AG08396 (cell line): Measurements from ENCODE around the gene CNEP1R1.

ENCODE experiments used
- DNase-seq: peaks from one replicate; pipeline ENCODE4 v3.0.0; 2012; ENCODE audit warnings: low spot score, mixed read lengths

The CNEP1R1 gene

GRCh38 chr16:50017553-50017952 is 7.5 kb upstream of the CNEP1R1 start:
- no peak for DNase-seq

GRCh38 chr16:50021544-50021943 is 3.5 kb upstream of the CNEP1R1 start:
- no peak for DNase-seq

DNA sequence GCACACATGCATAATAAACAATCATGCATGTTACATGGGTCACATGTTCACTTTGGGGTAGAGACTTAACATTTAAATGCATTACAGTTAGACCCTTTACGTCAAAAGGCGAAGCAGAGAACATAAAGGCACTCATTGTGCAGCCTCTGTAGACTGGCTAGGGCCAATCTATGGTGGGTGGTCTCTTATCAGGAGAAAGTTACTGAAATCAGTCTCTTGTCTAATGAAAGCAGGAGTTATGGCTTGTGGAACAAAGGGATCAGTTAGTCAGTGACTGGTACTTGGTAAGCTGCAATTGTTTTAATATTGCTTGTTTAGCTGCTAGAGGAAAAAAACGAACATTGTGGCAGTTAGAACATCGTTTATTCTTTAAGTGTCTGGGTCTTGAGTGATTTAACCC is 1.4 kb upstream of the CNEP1R1 start:
- DNase-seq: no peak

- no peak for DNase-seq
These were observed 818 bp upstream of the CNEP1R1 start for GRCh38 chr16:50024207-50024606.

- DNase-seq: peak; percentile 29
These were observed 509 bp downstream of the CNEP1R1 start for GRCh38 chr16:50025537-50025931.

DNA sequence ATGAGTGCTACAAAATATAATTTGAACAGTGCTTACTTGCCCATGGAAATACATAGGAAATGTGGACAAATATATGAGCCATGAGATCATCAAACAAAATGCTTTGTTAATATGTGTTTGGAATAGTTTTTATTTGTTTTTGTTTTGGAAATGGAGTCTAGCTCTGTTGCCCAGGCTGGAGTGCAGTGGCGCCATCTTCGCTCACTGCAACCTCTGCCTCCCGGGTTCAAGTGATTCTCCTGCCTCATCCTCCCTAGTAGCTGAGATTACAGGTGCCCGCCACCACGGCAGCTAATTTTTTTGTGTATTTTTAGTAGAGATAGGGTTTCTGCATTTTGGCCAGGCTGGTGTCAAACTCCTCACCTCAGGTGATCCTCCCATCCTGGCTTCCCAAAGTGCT is 2.8 kb downstream of the CNEP1R1 start:
- DNase-seq: no peak

DNA sequence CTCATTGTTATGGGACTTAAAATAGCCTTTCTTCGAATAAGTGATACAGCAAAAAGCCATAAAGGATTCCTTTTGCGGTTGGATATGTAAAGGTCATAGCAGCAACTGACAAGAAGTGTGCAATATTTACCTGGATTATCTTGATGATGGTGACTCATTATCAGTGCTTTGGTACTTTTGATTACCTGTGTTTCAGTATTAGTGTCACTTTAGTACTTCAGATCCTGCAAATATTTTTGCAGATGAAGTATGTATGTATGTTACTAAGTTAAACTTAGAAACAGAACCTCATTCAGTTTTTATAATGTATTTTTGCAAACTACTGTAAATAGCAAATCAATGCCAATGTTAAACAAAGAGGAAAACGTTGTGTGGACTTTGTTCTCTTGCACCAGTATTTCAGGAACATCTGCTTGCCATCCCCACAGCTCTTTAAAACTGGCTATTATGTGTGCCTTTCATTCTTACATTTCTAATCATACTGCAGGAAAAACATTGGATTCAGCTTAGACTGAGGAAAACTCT is 10.5 kb downstream of the CNEP1R1 start:
- no peak for DNase-seq

DNA sequence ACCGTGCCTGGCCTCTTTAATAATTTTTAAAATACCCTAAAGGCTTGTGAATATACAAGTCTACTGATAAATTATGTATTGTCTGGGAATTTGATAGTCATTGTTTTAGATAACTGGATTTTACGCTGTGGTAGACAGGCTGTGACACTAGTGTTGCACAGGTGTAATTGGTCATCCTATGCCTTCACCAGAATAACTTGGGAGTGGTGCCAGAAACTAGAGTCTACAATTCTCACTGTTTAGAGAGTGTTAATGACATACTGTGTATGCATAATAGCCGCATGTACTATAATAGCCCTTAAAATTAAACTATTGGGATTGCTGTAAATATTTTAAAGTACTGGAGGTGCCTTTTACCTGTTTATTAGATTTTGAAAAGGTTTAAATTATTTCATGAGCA is 11.4 kb downstream of the CNEP1R1 start:
- no peak for DNase-seq

DNA sequence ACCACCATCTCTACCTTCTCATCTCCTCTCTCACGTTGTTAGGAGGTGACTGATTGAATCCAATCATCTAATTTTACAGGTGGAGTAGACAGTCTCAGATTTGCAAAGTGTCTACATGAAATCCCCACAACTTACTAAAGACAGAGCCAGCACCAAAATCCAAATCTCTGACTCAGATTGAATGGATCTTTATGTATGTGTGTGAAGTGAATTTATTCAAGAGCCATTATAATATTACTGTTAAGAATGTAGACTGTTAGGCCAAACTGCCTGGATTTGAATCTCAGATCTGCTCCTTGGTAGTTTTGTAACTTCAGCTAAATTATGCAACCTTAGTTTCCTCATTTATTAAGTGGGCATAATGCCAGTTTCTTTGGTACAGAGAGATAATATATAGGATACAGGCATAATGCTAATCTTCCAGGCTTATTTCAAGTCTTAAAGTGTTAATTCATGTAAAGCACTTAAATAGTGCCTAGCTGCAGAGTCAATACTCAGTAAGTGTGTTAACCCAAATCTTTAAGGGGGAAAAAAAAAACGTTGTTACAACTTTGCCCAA is 12.7 kb downstream of the CNEP1R1 start:
- no peak for DNase-seq

DNA sequence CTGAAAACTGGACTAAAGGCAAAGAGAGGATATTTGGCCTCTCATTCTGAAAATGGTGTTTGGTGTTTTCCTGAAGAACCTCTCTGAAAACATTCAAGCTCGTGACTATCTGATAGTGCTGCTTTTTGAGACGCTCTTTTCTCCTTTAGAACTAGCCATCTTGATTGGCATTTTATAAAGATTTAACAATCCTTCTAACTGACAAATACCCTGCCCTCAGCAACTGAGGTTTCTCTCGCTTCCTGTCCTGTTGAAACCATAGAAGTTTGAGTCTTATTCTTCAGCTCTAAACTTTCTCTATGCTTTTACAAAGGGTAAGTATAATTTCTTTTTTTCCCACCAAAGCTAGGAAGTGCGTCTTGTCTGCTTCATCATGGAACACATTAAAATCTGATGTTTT is 13.3 kb downstream of the CNEP1R1 start:
- no peak for DNase-seq

GRCh38 chr16:50038756-50039529 is 13.9 kb downstream of the CNEP1R1 start:
- DNase-seq: no peak

DNA sequence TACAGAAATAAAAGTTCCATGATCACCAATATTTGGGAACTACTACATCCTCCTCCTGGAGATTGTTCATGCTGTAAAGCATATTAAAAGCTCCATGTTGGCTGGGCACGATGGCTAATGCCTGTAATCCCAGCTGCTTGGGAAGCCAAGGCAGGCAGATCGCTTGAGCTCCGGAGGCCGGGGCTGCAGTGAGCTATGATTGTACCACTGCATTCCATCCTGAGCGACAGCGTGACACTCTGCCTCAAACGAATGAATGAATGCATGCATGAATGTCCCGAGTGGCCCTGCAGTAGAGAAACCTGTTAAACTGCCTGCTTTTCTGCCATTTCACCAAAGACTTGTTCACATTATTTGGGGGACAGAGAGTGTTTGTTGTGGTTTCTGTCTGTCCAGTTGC is 15.0 kb downstream of the CNEP1R1 start:
- DNase-seq: no peak

- DNase-seq: no peak
These were observed 15.7 kb downstream of the CNEP1R1 start for GRCh38 chr16:50040710-50041109.

DNA sequence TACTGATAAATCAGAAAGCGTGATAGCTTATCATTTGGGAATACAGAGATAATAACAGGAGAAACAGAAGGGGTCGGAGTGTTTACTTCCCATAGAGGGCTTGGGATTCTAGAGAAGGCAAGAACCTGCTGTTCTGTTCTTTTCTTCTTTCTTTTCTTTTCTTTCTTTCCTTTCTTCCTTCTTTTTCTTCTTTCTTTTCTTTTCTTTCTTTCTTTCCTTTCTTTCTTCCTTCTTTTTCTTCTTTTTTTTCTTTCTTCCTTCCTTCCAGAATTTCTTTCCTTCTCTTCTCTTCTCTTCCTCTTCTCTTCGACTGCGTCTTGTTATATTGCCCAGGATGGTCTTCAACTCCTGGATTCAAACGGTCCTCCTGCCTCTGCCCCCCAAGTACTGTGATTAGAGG is 18.3 kb downstream of the CNEP1R1 start:
- DNase-seq: no peak

- DNase-seq: no peak
These were observed 20.4 kb downstream of the CNEP1R1 start for GRCh38 chr16:50045412-50045811.

GRCh38 chr16:50046853-50047252 is 21.8 kb downstream of the CNEP1R1 start:
- no peak for DNase-seq

DNA sequence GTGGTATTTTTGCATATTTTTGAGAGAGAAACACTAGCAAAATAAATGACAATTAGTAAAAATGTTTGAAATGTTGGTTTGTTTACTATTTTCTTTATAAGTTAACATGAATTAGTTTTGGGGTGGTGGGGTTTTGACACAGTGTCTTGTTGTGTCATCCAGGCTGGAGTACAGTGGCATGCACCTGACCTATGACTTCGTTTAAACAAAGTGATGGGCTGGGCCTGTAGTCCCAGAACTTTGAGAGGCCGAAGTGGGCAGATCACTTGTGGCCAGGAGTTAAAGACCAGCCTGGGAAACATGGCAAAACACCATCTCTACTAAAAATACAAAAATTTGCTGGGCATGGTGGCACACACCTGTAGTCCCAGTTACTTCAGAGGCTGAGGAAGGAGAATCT is 22.8 kb downstream of the CNEP1R1 start:
- DNase-seq: no peak

GRCh38 chr16:50050802-50051201 is 25.8 kb downstream of the CNEP1R1 start:
- DNase-seq: no peak

- no peak for DNase-seq
These were observed 31.2 kb downstream of the CNEP1R1 start for GRCh38 chr16:50056226-50056625.

GRCh38 chr16:50058091-50058771 is 33.2 kb downstream of the CNEP1R1 start:
- no peak for DNase-seq

DNA sequence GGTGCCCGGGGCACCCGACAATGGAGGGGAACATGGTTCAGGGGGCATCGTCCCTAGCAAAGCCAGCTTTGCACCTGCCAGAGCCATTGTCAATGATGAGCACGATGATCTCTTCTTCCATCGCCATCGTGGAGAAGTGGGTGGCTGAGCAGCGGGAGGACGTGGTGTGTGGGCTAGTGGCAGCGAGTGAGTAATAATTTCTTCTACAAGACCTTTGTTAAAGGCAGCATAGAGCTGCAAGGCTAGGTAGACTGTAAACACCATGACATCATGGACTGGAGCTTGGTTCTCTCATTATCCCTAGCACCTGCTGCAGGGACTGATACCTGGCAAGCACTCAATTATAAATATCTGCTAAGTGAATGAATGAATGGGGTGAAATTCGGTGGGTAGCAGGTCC is 34.1 kb downstream of the CNEP1R1 start:
- no peak for DNase-seq

DNA sequence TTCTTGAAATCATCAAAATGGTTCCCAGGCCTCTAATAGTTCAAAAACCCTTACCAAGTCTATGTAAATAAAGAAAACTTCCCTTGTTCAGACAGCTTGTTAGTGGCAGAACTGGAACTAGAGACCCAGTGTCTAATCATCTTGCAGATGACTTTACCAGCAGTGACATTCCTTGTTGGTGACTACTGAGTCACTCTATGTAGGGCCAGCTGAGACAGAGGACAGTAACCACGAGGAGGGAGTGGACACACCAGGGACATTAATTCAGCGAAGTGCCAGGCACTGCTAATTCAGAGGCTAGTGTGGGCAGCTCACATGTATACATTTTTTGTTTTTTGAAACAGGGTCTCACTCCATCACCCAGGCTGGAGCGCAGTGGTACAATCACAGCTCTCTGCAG is 34.6 kb downstream of the CNEP1R1 start:
- no peak for DNase-seq

DNA sequence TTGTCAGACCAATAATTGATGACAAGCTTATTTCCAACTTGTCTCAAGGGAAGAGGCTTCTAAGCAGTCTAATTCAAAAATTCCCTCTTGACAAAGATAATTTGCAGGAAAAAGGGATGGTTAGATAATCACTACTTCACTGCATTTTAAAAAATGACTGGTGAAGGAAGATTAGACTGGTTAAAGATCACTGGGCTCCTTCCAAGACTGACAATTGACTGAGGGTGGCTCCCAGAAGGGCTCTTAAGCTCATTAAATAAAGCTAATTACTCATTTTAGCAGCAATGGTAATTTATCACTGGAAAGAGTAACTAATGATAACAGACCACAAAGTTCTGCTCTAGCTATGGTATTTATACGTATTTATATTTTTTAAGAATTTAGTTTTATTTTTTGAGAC is 36.3 kb downstream of the CNEP1R1 start:
- no peak for DNase-seq
